COLO829 (cell line): ENCODE data around the gene MAP1LC3B.

Experiments
- DNase-seq: peaks from one replicate; pipeline ENCODE4 v3.0.0; 2012; ENCODE audit warnings: low spot score

Gene MAP1LC3B

GRCh38 chr16:87391950-87392820 lies at the start of gene MAP1LC3B:
Gene MAP1LC3B, plus strand, starts transcription at chr16:87392336. Its CDS starts 92 bp downstream, at chr16:87392428.
- DNase-seq: peak; percentile 85

DNA sequence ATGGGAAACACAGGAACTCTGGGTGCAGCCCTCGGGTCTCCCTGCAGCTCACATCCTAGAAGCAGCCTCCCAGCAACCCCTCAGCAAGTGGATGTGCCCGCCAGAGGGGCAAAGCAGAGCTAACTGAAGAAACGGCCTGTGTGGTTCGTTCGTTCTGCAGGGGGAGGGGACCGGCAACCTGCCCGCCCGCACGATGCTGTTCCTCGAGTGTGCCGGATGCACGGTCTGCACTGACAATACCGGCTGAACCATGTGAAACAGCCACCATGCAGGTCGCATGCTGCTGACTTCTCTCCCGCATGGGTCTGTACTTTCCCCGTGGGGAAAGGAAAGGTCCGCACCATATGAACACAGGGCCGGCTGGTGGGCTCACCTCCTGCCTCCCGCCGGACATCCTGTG lies 49.6 kb upstream of the MAP1LC3B start:
- DNase-seq: no peak

DNA sequence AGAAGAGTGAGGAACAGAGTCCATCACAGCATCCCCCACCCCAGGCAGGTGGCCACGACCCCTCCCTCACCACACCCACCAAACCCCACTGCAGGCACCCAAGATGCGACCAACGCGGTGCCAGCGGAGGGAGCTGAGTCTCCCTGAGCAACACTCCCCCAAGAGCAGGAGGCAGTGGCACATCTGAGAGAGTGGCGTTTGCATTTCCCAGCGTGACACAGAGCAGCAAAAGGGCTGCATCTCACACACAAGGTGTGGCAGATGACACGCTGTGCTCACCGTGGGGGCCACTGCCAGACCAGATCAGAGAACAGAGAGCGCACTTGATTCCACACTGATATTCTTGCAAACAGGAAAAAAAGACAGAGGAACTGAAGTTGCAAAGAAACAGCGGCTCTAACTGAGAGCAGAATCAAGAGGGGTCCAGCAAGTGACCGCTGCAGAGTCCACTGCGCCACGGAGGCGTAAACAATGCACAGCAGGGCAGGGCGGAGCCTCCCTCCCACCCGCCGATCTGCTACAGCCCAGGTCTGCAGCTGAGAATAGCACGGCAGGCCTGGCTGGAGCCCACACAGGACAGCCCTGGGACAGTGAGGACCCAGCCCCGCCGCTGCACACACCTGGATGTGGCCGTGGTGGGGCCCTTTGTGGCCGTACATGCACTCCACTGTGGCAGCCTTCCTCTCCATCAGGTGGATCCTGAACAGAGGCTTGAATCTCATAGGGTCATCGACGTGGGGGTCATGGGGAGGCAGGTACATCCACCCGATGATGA lies 49.0 kb upstream of the MAP1LC3B start:
- DNase-seq: no peak

GRCh38 chr16:87343753-87344050 lies 48.4 kb upstream of the MAP1LC3B start:
- no peak for DNase-seq

GRCh38 chr16:87344165-87344930 lies 47.8 kb upstream of the MAP1LC3B start:
- DNase-seq: no peak

GRCh38 chr16:87344931-87345631 lies 47.1 kb upstream of the MAP1LC3B start:
- no peak for DNase-seq

DNA sequence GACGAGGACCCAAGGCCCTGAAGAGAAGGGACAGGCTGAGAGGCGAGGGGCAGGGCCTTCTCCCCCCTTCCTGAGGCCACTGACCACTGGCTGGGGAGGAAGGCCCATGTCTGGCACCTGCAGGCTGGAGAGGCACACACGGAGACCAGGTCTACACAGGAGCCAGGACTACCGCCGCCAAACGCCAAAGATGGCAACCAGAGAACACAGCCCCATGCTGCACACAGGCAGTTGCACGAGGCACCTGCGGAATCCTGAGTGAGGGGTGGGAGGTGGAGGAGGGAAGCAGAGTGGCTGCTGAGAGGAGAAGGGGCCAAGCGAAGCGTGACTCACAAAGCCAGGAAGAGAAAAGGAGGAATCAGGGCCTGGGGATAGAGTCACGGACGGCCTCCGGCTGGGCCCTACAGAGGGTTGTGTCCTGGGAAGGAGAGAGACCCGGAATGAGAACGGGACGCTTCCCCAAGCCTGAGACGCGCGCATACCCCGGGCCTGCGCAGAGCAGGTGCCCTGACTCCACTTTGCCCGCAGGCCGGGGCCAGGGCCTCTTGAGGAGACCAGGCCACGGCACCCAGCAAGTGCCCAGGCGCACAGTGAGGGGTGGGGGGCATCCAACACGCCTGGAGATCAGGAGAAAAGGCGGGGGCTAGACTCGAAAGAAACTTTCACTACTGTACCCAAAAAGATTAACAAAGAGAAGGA lies 46.3 kb upstream of the MAP1LC3B start:
- no peak for DNase-seq

DNA sequence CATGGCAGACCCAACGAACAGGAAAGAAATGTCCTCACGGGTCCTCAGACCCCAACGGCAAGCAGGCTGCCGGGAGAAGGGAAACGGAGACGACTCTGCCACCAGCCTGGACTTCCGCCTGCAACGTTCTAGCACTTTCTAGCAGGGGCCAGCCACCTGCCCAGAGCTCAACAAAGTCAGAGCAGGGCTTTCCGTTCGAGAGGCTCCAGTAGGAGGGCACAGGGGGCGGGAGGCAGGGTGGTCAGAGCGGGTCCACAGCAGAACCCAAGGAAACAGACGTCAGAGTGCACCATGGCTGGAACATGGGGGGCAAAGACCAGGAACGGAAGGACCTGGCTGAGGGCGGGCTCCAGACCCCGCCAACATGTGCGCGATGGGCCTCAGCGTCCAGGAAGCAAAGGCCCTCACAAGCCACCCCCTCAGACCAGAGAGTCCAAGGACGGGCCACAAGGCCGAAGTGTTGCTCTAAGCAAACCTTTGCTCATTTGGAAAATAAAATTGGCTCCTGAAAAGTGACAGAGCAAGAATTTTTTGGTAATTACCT lies 45.5 kb upstream of the MAP1LC3B start:
- no peak for DNase-seq

GRCh38 chr16:87347932-87348615 lies 44.1 kb upstream of the MAP1LC3B start:
- DNase-seq: no peak

DNA sequence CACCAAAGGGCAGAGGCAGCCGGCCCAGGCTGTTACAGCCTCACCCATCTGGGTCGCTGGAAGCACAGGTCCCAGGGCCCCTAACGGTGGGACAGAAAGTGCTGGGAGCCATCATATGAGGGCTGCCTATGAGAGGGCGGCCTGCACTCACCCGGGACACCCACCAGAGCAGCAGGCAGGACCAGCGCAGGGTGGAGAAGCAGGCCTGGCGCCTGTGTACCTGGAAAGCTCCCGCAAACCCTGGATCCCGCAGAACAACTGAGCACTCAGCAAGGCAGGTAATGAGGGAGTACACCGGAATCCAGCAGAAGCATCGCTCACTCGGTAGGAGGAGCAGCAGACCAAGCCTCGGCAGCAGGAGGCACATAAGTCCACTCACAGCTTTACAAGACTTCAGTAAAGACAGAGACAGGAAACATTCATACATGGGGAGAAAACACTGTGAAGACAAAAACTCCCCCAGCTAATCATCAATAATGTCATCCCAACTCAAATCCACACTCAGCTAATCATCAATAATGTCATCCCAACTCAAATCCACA lies 43.4 kb upstream of the MAP1LC3B start:
- no peak for DNase-seq

DNA sequence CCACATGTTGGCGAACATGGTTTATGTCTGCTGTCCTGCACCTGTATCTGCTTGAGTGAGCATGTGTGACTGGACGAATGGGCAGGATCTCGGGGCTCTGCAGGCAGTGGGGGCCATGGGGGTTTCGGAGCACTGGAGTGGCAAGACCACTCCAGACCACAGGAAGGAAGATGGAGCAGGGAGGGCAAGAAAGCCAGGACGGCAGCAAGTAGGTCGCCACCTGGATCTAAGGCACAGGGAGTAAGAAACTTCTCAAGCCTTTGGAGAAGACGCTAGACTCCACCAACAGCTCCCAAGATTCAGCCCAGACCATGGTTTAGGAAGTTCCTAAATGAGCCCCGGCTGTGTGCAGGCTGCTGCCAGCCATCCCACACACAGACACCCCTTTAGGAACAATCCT lies 42.1 kb upstream of the MAP1LC3B start:
- DNase-seq: no peak

GRCh38 chr16:87350681-87351319 lies 41.3 kb upstream of the MAP1LC3B start:
- DNase-seq: no peak

DNA sequence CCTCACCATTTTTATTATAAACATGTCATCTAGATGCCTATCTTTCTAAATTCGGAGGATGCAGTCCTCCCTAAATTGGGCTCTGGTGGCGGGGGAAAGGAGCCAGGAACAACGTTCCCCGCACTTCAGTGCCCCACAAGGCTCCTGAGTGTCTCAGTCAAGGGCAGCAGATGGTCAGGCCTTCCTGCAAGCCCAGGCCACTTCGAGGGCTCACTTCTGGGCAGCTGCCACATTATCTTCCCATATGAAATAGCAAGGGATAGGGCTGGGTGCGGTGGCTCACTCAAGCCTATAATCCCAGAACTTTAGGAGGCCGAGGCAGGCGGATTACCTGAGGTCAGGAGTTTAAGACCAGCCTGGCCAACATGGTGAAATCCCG lies 40.8 kb upstream of the MAP1LC3B start:
- no peak for DNase-seq

DNA sequence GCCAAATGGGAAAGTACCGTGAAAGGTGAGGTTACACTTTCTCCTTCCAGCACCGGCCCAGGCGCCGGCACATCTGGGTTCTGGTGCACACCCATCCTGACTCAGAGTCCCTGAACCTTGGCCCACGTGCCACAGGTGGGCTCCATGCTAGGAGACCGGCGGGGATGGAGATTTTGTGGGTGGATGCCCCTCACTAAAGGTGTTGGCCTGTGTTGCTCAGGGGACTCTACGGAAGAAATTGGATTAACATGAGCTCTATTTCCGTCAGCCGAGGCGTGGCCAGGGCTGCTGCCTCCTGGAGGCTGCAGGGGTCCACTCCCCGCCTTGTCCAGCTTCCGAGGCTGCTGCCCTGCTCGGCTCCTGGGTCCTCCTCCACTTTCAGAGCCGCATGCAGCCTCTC lies 39.3 kb upstream of the MAP1LC3B start:
- DNase-seq: no peak

GRCh38 chr16:87353613-87354012 lies 38.5 kb upstream of the MAP1LC3B start:
- no peak for DNase-seq

- DNase-seq: no peak
Observed at GRCh38 chr16:87356491-87356853, 35.7 kb upstream of the MAP1LC3B start.

DNA sequence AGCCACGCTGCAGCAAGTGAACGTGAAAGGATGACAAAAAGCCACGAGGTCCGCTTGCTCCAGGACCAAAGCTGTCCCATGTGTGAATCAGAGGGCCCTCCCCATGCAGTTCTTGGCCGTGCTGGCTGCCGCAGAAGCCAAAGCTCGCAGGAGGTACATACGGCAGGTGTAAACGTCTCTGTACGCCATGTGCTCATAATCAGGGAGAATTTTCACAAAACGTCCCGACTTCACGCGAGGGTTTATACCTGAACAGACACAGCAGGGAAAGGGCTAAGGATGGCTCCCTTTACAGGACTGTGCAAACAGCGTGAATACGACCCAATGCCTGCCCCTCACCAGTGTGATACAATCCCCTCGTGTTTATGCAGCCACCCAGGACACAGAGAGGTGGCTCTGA lies 33.9 kb upstream of the MAP1LC3B start:
- DNase-seq: no peak

GRCh38 chr16:87358696-87359095 lies 33.4 kb upstream of the MAP1LC3B start:
- no peak for DNase-seq

- no peak for DNase-seq
Observed at GRCh38 chr16:87359121-87359520, 33.0 kb upstream of the MAP1LC3B start.
